Globus pallidus (tissue), 1 donor: ENCODE results near the gene SWT1.
"Not testable (repeated sequence)": the region's sequence is repeated elsewhere in the genome, so short reads cannot be mapped to it uniquely, and the experiment has no call there.

Source experiments
- DNase-seq: peaks from one replicate; pipeline ENCODE4 v3.0.0-alpha.2; 2015; ENCODE audit warnings: low spot score

SWT1 gene

GRCh38 chr1:185321104-185321503 is 164.1 kb downstream of the SWT1 start:
- DNase-seq: not testable (repeated sequence)

DNA sequence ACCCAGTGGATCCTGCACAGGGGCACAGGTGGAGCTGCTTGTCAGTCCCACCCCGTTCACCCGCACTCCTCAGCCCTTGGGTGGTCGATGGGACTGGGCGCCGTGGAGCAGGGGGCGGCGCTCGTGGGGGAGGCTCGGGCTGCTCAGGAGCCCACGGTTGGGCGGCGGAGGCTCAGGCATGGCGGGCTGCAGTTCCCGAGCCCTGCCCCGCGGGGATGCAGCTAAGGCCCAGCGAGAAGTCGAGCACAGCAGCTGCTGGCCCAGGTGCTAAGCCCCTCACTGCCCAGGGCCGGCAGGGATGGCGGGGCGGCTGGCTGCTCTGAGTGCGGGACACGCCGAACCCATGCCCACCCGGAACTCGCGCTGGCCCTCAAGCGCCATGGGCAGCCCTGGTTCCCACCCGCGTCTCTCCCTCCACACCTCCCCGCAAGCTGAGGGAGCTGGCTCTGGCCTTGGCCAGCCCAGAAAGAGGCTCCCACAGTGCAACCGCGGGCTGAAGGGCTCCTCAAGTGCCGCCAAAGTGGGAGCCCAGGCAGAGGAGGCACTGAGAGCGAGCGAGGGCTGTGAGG is 164.8 kb downstream of the SWT1 start:
- DNase-seq: not testable (repeated sequence)

DNA sequence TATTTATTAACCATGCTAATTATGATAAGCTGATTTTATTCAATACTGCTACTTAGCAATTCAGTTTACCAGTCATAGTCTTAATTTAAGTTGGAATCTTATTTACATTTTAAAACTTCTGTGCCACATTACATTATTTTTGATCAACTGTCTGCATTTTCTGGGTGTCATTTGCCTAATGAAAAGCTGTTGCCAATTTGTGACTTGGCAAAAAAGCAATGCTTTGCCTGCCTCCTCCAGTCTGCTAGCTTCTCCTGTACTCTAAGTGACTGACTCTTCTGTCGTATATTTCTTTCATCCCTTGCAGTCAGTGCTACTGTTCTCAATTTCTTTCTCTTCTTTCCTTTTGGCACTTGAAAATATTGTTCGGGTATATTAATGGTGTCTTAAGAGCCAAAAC is 165.7 kb downstream of the SWT1 start:
- DNase-seq: no peak

DNA sequence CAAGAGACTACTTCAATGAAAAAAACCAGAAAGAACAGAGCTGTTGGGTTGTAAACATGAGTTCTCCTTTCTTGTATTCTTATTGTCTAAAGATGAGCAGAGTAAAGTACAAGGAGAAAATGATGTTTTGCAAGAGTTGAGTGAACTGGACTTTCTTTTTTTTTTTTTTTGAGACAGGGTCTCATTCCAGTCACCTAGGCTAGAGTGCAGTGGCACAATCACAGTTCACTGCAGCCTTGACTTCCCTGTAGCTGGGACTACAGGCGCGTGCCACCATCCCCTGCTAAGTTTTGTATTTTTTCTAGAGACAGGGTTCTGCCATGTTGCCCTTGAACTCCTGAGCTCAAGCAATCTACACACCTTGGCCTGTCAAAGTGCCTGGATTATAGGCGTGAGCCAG is 167.2 kb downstream of the SWT1 start:
- DNase-seq: no peak

GRCh38 chr1:185325413-185325812 is 168.4 kb downstream of the SWT1 start:
- DNase-seq: no peak

DNA sequence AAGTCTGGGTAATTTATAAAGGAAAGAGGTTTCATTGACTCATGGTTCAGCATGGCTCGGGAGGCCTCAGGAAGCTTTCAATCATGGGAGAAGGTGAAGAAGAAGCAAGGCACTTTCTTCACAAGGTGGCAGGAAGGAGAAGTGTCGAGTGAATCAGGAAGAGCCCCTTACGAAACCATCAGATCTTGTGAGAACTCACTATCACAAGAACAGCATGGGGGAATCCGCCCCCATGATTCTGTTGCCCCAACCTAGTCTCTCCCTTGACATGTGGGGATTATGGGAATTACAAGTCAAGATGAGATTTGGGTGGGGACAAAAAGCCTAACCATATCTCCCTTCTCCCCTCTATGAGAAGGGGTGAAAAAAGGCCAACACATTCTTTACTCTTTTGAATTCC is 171.3 kb downstream of the SWT1 start:
- DNase-seq: no peak

GRCh38 chr1:185334182-185334581 is 177.2 kb downstream of the SWT1 start:
- no peak for DNase-seq

- no peak for DNase-seq
These were observed 180.3 kb downstream of the SWT1 start for GRCh38 chr1:185337246-185337645.

GRCh38 chr1:185338719-185339622 is 182.0 kb downstream of the SWT1 start:
- peak; percentile 57 for DNase-seq

DNA sequence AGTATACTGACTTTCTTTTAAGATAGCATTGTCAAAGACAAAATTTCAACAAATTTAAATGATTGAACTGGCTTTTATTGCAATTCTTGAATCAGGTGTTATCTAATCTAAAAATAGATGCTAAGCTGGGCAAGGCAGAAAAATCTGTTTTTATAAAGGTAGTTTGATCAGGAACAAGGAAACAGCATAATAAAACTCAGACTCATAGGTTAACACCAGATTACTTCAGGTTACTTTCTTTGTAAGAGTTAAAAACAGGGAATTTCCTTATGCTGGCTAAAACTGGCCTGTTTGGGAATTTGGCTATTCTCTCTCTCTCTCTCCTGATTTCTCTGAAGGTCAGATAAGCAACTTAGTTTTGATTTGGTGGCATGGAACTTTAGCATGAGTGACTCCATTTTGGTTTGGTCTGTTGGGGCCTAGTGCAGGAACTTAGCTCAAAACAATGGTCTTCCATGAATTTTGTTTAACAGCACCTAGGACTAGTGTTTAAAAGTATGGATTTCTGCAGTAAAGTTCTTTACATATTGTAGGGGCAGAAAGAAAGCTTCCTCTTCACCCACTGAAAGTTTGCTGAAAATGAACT is 184.3 kb downstream of the SWT1 start:
- no peak for DNase-seq
